Kidney epithelial cell (primary cell): ENCODE results near the gene ERI3. TPM values are rescaled to one million over a fixed set of nuclear protein-coding genes. Genes with fewer than 3 reads are reported as not detected.

Experiments
- DNase-seq: peaks from one replicate; pipeline ENCODE4 v3.0.0-alpha.2; 2010; ENCODE audit warnings: low read depth
- H3K27me3 ChIP-seq: 2 replicates; pipeline ENCODE4 v1.6.0; 2011; ENCODE audit warnings: low read length; ENCODE audit not compliant: control insufficient read depth, insufficient read depth
- H3K36me3 ChIP-seq: 2 replicates; pipeline ENCODE4 v1.5.1; 2011; ENCODE audit warnings: low read length; ENCODE audit not compliant: control insufficient read depth, insufficient read depth
- H3K4me3 ChIP-seq: 2 replicates; pipeline ENCODE4 v1.5.1; 2011; ENCODE audit warnings: low read depth, mild to moderate bottlenecking, control low read depth, low read length
- total RNA-seq: library from RNA; depleted of rRNA; stranded (reverse); fragments of >200 nt; gene quantifications from 2 replicates; pipeline ENCODE4 v1.2.3, GENCODE V29; 2015
- TF ChIP-seq, protein P1 (sequence below): IDR thresholded peaks from 2 replicates; pipeline ENCODE4 v1.5.1; 2011; ENCODE audit warnings: mild to moderate bottlenecking, moderate library complexity, low read length, control low read depth, inconsistent platforms; ENCODE audit not compliant: insufficient read depth, poor library complexity, severe bottlenecking

The ERI3 gene
- total RNA-seq, 1 donor from 2014 or later: 64.8 TPM

DNA sequence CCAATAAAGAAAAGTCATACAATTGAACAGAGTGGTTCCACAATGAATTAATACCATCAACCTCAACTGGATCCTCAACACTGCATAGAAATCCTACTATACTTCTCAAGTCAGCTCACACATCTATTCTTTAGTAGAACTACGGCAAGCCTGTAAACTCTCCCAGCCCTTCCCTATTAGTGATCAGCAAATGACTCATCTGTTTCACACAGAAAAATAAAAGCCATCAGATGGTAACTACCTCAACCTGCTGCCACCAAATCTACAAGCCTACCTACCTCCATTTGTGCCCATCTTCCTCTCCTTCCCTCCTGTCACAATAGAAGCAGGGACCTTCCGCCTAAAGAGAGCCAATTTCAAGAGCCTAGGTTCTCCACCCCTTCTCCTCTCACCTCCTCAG is 78.2 kb downstream of the ERI3 start:
- Histone ChIP-seq H3K36me3 (no peaks in the 10 kb centered on the region), H3K27me3 (no peaks in the 10 kb centered on the region), H3K4me3 (no peak overlapping the region)
- TF ChIP-seq, protein P1, sequence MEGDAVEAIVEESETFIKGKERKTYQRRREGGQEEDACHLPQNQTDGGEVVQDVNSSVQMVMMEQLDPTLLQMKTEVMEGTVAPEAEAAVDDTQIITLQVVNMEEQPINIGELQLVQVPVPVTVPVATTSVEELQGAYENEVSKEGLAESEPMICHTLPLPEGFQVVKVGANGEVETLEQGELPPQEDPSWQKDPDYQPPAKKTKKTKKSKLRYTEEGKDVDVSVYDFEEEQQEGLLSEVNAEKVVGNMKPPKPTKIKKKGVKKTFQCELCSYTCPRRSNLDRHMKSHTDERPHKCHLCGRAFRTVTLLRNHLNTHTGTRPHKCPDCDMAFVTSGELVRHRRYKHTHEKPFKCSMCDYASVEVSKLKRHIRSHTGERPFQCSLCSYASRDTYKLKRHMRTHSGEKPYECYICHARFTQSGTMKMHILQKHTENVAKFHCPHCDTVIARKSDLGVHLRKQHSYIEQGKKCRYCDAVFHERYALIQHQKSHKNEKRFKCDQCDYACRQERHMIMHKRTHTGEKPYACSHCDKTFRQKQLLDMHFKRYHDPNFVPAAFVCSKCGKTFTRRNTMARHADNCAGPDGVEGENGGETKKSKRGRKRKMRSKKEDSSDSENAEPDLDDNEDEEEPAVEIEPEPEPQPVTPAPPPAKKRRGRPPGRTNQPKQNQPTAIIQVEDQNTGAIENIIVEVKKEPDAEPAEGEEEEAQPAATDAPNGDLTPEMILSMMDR: no peak
- no peak for DNase-seq

DNA sequence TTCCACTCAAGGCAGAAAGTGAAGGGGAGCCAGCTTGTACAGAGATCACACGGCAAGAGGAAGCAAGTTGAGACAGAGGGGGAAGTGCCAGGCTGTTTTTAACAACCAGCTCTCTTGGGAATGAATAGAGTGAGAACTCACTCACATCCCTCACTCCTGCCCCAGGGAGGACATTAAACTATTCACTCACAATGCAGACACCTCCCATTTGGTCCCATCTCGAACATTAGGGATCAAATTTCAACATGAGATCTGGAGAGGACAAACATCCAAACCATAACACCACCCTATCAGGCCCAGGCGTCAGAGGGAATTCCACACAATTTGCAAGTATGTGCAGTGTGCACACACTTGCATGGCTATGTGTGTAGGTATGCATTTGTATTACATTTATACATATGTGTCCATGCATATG is 79.1 kb downstream of the ERI3 start:
- Histone ChIP-seq H3K4me3 (no peak overlapping the region), H3K27me3 (no peaks in the 10 kb centered on the region), H3K36me3 (no peaks in the 10 kb centered on the region)
- TF ChIP-seq, protein P1: no peak
- DNase-seq: no peak

DNA sequence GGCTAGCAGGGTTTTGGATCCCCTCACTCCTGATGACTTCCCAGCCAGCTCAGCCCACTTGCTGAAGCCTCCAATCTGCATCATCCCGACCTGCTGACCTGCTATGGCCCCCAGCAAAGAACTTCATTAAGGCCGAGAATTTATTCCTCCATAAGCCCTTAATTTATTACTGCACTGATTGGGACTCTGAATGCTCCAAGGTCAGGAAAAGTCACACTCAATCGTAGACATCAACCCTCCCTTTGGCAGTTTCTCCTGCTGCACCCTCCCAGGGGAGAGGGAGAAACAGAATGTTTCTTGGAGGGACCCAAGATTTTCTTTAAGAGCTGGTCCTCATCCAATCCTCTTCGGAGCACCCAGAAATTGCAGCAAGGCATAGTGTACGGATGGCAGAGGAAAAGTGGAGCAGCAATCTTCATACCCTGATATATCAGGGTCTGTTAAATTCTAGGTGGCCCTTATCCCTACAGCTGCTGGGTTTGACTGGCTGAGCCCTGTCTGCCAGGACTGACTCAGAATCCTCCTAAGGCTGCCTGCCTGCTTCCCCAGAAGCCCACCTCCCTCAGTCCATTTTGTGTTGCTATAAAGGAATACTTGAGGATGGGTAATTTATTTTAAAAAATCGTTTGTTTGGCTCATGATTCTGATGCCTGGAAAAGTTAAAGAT is 79.6 kb downstream of the ERI3 start:
- no peak overlapping the region for H3K4me3 ChIP-seq
- no peaks in the 10 kb centered on the region for H3K36me3 ChIP-seq
- TF ChIP-seq, protein P1: no peak
- H3K27me3 ChIP-seq: no peaks in the 10 kb centered on the region
- DNase-seq: no peak

DNA sequence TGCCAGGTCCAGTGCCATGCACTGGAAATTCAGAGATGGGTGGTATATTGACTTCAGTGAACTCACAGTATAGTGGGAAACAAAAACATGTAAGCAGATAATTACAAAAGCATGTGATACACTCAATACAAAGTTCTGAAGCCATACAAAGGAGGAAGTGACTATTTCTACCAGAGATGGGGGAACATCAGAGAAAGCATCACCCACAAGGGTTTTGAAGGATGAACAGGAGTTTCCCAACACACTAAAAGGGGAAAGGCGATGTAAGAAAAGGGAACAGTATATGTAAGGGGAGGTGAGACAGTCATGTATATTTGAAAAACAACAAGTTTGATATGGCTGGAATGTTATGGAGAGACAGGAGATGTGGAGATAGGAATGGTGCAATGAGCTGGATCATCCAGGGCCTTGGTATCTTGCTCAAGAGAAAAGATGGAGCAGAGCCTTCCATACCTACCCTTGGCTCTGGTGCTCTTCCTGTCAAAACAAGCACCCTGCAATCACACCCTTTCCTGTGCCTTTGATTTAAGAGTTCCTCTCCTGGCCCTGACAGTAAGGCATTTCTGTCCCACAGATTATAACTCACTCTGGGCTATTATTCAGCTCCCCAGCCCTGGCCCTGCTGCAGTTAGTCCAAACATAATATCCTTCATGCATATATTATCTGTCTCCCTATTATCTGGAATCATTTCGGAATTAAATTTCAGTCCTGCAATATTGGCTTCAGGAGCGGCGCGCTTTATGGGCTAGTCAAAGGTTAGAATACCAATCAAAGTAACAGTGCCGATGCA is 81.3 kb downstream of the ERI3 start:
- Histone ChIP-seq H3K36me3 (no peaks in the 10 kb centered on the region), H3K4me3 (no peak overlapping the region), H3K27me3 (no peaks in the 10 kb centered on the region)
- no peak for DNase-seq
- TF ChIP-seq, protein P1: no peak

DNA sequence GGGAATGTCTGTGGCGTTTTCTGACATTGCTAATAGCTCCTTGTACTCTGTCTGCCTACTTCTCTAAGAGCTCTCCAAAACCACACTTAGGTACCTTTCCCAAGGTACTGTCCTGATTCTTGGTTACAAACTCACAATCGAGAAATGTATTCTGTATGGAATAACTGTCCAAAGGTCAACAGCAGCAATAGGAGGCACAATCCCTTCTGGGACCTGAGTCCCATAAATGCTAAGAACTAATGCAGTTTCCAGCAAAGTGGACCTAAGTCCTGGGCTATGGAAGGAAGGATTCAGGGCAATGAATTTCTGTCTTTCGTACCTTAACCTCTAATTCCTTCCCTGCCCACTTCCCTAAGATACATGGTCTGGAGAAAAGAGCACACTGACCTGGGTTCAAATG is 82.1 kb downstream of the ERI3 start:
- no peaks in the 10 kb centered on the region for H3K36me3 ChIP-seq
- no peaks in the 10 kb centered on the region for H3K27me3 ChIP-seq
- no peak for DNase-seq
- TF ChIP-seq, protein P1: no peak
- H3K4me3 ChIP-seq: no peak overlapping the region
